HG03439 (cell line): ENCODE data around the gene POLR2E.
A peak's percentile ranks its signal among the peaks of the same experiment; 100 is the strongest.
"Not testable (repeated sequence)": the region's sequence is repeated elsewhere in the genome, so short reads cannot be mapped to it uniquely, and the experiment has no call there.

ENCODE experiments used
- ATAC-seq: cut with Tn5 transposase; IDR thresholded peaks from one replicate; pipeline ENCODE4 v1.9.1; 2021; ENCODE audit warnings: mild to moderate bottlenecking, moderate library complexity; ENCODE audit not compliant: unreplicated experiment

Gene POLR2E

DNA sequence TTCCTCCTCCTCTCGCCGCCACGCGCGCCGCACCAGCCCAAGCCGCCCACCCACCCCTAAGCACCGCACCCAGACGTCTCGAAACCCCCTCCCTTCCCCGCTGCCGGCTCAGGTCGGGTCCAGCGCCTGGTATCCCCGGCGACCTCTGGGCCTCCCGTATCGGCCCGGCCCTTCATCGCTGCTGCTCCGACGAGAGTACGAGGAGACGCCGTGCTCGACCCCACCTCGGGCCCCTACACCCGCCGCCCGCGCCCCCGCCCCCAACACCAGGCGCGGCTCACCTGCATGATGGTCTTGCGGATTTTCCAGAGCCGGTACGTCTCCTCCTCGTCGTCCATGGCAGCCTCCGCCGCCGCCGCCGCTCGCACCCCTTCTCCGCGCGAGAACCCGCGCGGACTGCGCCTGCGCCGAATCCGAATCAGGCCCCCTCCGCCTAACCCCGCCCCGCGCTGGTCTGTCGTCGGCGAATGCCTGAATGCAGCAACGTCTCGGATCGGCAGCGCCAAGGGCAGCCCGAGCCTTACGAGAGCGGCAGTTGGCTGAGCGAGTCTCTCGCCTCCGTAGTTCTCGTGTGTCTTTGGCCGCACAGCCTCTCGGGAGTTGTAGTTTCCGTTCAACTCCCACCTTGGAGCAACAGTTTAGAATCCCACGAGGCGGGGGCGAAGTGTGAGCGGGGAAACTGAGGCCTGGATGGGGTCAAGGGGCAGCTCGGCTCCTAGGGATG lies at the start of gene POLR2E:
POLR2E (minus strand) TSS at position 398 of the 724 bp plus-strand sequence; CDS start at position 338, 60 bp downstream.
- ATAC-seq, result peak; percentile 84

DNA sequence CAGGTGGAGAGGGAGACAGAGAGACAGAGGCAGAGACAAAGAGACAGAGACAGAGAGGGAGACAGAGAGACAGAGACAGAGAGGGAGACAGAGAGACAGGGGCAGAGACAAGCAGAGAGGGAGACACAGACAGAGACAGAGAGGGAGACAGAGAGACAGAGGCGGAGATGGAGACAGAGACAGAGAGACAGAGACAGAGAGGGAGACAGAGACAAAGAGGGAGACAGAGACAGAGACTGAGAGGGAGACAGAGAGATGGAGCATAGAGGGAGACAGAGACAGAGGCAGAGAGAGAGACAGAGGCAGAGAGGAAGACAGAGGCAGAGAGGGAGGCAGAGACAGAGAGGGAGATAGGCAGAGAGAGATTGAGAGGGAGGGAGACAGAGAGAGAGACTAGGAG lies 49.6 kb upstream of the POLR2E start:
- no peak for ATAC-seq

DNA sequence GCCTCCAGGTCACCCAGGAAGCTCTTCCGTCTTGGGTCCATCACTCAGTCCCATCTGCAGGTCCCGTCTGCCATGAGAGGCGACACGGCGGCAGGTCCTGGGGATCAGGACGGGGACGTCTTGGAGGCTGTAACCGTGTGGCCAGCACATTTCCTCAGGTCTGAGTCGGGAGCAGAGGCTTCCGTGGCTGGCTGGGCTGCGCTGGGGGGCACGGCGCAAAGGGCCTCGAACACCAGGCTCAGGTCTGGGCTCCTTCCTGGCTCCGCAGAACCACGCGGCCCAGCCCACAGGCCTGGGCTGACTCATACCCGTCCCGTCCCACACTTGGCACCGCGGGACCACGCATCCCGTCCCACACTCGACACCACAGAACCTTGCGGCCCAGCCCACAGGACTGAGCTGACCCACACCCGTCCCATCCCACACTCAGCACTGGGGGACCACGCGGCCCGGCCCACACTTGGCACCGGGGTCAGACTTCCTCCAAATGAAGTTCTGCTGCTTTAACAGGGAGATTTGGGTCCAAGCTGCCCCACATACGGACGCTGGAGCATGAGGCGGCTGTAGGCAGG lies 48.7 kb upstream of the POLR2E start:
- no peak for ATAC-seq

DNA sequence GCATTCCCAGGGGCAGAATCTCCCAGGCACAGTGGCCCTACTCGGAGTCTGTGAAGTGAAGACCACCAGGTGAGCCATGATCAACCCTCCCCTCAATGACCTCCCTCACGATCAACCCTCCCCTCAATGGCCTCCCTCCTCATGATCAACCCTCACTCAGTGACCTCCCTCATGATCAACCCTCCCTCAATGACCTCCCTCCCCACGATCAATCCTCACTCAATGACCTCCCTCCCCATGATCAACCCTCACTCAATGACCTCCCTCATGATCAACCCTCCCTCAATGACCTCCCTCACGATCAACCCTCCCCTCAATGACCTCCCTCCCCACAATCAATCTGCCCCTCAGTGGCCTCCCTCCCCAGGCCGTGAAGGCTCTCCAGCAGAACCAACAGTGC lies 46.8 kb upstream of the POLR2E start:
- ATAC-seq, result no peak

DNA sequence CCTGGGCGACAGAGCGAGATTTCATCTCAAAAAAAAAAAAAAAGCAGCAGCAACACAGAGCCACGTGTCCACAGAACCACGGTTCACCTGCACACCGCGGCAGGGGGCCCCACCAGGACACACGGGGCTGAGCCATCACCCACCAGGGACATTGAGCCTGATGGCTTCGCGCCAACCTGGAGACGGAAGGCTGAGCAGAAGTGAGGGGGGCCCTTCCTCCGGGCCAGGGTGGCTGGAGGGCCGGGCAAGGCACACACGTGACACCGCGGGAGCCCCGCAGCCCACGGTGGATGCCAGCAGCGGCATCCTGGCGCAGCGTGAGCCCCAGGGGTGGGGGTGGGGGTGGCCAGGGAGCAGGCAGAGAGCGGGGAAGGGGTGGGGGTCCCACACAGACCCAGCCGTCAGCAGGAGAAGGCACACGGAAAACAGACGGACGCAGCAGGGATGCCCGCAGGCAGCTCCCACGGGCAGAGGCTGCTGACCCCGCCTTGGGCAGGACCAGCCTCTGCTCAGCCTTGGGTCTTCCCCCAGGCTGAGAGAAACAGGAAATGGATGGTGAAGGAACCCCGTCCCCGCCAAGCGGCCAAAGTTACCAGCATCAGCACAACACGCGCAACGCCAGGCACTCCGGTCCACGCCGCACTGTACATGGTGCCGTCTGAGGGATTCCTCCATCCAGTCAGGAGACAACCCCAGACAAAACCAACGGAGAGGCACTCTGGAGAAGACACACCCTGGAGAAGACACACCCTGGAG lies 45.3 kb upstream of the POLR2E start:
- ATAC-seq, result no peak

DNA sequence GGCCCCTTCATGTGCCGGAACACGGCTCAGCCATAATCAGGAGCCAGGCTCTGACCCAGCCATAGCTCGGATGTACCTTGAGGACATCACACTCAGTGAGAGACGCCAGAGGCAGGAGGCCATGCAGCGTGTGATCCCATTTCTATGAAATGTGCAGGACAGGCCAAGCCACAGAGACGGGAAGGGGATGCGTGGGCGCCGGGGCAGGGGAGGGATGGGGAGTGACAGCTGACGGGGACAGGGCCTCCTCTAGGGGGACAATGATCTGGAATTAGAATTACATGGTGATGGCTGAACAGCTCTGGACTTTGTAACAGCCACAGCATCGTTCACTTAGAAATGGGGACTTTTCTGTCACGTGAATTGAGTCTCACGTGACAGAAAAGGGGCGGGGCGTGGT lies 44.0 kb upstream of the POLR2E start:
- ATAC-seq, result no peak

DNA sequence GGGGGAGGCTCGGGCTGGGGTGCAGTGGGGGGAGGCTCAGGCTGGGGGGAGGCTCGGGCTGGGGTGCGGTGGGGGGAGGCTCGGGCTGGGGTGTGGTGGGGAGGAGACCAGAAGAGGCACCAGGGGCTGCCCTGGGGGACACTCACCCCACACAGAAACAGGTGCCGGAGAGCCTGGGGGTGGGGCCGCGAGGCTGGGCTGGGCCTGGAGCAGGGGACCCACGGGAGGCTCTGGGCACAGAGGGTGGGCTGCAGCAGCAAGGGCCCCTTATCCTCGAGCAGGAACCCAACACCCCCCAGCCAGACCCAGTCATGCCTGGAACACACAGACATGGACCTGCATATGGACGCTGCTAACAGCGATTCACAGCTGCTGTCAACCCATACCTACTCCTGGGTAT lies 42.9 kb upstream of the POLR2E start:
- no peak for ATAC-seq

DNA sequence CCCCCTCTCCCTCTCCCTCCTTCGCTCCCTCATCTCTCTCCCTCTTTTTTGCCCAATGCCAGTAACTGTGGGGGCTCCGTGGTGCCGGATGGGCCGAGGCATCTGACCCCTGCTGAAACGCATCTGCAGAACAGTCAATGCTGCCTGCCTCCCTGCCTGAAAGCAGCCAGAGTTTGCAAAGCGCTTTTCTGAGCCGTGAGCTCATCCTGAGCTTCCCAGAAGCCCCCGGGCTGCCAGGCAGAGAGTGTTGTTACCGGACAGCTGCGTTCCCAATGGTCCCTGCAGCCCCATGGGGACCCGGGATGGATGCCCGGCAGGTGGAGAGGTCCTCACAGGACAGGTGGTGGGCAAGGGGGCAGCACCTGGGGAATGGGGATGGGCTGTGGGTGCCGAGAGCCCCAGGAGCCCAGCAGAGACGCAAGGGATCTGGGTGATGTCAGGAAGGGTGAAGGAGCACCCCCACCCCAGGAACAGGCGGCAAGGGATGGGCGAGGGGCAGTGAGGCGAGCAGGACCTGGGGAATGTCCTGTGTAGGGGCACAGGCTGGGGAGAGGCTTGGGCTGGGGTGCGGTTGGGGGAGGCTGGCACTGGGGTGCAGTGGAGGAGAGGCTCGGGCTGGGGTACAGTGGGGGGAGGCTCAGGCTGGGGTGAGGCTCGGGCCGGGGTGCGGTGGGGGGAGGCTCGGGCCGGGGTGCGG lies 41.6 kb upstream of the POLR2E start:
- ATAC-seq, result no peak

DNA sequence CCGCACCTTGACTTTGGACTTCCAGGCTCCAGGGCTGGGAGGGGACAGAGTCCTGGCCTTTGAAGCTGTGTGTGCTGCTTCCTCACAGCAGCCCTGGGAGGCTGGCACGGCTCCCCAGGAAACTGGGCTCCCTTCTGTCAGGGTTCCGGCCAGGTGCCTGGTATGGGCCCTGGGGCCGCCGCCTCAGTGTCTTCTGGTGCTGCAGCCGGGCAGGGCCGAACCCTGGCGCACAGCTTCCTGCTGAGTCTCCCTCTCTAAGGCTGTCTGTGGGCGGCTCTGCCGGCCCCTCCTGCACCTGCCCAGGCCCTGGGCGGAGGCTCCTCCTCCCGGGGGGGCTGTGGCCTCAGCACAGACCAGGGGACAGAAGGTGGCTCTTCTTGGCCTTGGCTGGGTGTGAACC lies 41.0 kb upstream of the POLR2E start:
- no peak for ATAC-seq

DNA sequence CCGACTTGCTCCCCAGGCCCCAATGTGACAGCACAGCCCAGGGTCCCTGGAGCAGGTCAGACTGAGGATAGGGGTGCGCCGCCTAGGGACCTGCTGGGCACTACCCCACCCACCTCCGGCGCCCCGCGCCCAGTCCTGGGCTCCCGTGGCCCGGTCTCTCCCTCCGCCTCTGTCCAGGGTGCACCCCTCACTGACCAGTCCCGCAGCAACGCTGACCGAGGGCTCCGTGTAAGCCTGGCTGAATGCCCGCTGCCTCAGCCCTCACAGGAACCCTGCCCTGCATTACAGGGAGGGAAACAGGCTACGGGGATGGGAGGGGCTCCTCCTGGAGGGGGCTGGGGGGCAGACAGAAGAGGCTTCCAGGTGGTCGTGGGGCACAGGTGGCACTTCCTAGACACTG lies 40.3 kb upstream of the POLR2E start:
- ATAC-seq, result no peak

DNA sequence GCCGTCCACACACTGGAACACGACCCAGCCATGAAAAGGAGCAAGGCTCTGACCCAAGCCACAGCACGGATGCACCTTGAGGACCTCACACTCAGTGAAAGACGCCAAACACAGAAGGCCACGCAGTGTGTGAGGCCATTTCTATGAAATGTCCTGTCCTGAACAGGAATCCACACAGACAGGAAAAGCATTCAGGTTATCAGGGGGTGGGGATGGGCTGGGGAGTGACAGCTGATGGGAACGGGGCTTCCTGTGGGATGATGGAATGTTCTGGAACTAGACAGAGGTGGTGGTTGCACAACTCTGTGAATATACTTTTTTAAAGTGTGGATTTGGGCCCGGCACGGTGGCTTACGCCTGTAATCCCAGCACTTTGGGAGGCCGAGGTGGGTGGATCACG lies 39.3 kb upstream of the POLR2E start:
- no peak for ATAC-seq

DNA sequence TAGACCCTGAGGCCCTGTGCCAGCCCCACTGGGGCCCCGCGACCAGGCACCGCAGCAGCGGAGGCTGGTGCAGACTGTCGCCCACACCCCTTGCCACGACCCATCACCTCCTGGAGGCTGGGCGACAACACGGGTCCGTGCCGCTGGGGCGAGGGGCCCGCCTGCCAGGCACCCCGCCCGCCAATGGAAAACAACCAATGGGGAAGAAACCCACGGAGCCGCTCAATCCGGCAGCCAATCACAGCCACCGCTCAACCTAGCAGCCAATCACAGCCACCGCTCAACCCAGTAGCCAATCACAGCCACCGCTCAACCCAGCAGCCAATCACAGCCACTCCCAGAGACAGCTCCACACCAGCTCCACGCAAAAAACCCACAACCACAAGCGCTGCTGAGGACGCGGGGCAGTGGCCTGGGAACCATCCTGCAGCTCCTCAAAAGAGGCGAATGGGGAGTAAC lies 38.3 kb upstream of the POLR2E start:
- peak; percentile 51 for ATAC-seq

DNA sequence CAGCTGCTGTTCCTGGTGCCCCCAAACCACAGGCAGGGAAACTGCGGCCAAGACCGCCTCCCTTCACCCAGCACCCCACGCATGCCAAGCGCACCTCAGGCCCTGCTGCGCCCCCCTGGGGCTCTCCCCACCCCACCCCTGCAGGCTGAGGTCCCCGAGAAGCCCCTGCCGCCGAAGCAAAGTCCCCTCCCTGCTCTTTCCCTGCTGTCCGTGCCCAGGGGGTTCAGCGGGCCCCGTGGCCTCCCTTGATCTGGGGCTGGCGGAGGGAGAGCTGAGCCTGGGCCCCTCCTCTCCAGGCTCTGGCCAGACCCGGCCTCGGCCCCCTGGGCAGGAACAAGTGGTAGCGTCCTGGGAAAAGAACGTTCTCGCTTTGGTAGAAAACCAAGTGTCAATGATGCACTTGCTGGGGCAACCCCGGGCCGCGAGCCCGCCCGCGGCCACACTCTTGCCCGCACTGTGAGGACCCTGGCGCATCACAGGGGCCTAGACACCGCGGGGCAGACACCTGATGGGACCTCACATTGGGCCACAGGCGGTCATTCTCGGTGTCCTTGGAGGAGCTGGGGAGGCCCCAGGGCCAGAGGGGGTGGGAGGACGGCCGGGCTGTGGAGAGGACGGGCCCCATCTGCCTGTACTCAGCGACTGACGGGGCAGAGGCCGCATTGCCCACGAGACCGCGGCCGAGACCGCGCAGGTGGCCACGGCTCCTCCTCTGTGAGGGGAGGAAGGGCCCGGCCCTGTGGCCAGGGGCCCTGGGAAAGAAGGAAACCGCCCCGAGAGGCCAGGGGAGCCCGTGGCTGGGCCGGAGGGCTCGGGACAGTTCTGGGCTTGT lies 37.6 kb upstream of the POLR2E start:
- no peak for ATAC-seq

DNA sequence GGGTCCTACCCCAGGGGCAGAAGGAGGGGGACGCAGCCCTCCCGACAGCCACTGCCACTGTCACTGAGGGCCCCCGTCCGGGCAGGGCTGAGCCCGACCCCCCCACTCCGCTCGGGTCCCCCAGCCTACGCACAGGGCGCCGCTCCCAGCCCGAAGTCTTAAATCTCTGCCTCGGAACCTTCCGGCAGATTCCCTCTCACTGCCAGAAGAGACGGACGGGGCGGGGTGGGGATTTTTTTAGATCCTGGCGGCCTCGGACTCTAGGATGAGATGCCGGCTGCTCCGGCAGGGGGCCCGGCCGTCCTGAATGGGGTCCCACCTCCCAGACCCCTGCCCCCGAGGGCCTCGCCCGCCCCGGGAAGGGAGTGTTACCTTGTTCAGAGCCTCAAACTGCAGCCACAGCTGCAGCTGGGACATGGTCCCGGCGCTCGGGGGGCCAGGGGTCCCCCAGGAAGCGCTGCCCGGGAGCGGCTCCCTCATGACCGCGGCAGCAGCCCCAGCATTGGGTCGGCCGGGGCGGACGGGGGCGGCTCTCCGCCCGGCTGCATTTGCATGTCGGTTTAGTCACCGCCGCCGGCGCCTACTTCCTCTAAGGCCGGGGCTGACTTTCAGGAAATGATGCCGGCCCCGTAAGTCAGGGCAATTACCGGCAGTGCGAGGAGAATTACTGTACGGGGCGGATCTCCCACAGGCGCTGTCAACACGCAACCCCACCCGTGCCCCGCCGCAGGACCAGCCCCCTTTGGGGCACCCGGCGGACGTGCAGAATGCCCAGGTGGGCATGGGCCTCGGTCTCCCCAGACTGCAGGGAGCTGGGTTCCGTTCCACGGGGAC lies 36.8 kb upstream of the POLR2E start:
- peak; percentile 41 for ATAC-seq

DNA sequence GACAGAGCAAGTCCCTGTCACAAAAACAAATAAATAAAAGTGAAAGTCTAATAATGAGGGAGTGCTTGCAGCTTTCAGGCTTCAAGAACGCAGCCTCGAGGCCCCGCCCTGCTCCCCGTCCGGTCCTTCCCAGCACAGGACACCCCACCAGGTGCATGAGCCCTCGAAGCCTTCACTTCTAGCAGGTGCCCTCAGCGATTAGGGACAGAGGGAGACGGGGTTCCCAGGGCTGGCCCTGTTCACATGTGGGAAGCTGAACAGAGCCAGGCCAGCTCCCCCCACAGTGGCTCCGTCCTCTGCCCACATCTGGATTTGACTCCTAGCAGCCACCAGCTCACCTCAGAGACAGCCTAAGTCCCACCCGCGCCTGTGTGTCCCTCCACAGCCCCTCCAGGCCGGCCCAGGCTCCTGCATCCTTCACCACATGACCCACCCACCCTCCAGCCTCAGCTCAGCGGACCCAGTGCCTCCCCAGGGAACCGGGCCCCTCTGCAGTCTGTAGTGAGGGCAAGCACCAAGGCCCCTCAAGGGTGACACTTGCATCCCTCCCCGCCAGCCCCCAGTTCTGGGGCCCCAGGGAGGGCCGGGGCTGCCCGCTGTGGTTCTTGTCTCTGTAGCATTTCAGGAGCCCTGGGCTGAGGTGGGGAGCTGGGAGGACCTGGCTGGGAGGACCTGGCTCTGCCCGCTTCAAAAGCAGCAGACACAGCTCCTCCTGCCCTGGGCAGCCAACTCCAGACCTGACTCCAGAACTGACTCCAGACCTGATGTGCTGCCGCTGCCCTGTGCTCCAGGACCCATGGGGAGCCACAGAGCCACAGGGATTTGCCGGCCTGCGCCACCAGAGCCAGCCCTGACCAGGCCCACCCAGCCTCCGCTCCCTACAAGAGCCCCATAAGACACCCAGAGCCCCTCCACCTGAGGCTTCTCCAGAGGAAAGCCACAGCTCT lies 35.9 kb upstream of the POLR2E start:
- ATAC-seq, result no peak

DNA sequence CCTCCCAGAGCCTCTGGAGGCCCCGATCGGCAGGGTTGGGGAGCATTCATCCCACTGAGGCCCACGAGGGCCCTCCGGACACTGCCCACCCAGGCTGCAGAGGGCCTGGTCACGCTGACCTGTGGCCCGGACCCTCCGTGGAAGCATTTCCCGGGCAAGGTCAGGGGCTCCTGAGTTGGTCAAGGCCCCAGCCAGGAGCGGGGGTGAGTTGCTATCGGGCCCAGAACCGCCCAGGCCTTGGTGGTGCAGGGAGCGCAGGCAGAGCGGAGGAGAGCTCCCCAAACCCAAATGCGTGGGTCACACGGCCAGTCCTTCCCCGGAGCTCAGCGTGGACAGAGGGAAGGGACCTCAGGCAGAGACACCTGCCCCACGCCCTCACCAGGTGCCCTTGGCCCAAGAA lies 34.4 kb upstream of the POLR2E start:
- no peak for ATAC-seq

DNA sequence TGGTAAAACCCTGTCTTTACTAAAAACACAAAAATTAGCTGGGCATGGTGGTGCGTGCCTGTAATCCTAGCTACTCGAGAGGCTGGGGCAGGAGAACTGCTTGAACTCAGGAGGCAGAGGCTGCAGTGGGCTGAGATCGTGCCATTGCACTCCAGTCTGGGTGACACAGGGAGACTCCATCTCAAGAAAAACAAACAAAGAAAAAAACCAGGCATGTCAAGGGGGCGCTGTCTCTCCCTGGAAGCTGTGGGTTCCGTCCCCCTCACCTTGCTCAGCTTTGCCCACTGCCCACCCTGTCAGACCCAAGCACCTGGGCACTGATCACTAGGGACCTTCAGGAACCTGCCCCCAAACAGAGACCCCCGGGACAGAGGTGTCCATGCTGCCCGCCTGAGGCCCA lies 33.9 kb upstream of the POLR2E start:
- not testable (repeated sequence) for ATAC-seq

DNA sequence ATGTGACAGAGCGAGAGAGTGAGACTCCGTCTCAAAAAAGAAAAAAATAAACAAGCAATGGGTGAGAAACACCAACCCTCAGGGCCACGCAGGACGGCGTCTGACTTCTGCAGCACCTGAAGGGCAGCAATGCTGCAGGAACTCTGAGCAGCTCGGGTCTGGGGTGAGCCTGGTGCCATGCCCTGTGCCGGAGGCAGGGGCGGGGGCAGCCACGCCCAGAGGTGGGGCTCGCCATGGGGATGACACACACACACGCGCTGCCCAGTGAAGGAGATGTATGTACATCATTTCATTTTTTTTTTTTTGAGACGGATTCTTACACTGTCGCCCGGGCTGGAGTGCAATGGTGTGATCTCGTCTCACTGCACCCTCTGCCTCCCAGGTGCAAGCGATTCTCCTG lies 32.9 kb upstream of the POLR2E start:
- ATAC-seq, result no peak
